Stimulated activated CD4-positive, alpha-beta T cell treated with anti-CD3 and anti-CD28 coated beads, Interleukin-12 subunit alpha, Interleukin-12 subunit beta, amount 100 ng/mL, for 48 hours (primary cell): Measurements from ENCODE around the gene REX1BD.
A peak's percentile ranks its signal among the peaks of the same experiment; 100 is the strongest.

ENCODE experiments used
- DNase-seq, 3 donors: peaks; one replicate each; pipeline ENCODE4 v3.0.0-alpha.2; 2020; ENCODE audit warnings: low read depth in 2 of 3, low spot score in 1 of 3

Gene REX1BD

GRCh38 chr19:18612772-18613588 is 24.4 kb downstream of the REX1BD start, which contains the start of gene TMEM59L:
TSS of gene TMEM59L (plus strand) at chr19:18612870. CDS start at chr19:18612959, 89 bp downstream.
- no peak for DNase-seq

DNA sequence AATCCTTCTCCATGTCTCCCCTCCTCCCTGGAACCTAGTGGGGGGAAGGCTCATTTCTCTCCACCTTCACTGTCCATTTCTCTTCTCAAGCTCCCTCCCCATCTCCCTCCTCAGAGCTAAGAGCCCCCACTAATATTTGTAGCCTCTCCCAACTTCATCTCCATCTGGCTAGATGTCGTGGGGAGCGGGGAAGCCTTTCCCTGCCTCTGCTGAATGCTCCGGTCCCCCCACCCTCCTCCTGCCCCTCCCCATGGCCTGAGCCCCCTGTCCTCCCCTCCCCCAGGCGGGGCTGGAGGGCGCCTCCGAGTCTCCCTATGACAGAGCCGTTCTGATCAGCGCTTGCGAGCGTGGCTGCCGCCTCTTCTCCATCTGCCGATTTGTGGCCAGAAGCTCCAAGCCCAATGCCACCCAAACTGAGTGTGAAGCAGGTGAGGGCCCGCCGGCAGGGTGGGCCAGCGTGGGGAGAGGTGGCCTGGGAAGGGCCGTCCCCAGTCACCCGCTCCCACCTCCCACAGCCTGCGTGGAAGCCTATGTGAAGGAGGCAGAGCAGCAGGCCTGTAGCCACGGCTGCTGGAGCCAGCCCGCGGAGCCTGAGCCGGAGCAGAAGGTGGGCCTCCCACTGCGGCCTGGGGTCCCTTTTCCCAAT is 25.1 kb downstream of the REX1BD start:
- no peak for DNase-seq

- DNase-seq: no peak
These were observed 27.4 kb downstream of the REX1BD start for GRCh38 chr19:18616023-18616422.

DNA sequence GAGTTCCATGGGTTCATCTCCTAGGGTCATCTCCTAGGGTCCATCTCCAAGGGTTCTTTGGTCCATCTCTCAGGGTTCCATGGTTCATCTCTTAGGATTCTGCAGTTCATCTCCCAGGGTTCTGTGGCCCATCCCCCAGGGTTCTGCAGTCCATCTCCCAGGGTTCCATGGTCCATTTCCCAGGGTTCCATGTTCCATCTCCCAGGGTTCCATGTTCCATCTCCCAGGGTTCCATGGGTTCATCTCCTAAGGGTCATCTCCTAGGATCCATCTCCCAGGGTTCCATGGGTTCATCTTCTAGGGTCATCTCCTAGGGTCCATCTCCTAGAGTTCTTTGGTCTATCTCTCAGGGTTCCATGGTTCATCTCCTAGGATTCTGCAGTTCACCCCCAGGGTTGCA is 29.0 kb downstream of the REX1BD start:
- no peak for DNase-seq

DNA sequence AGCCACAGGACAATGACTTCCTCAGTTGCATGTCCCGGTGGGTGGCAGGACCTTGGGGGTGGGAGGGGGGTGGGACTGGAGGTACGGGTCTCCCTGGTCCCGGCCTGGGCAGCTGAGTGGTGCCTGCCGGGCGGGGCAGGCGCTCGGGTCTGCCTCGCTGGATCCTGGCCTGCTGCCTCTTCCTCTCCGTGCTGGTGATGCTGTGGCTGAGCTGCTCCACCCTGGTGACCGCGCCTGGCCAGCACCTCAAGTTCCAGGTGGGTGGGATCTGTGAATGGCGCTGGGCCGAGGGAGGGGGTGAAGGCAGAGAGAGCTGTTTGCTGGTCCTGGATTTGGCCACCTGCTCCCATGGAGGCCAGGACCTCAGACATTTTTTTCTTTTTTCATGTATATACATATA is 29.6 kb downstream of the REX1BD start:
- DNase-seq: no peak

GRCh38 chr19:18620311-18620710 is 31.7 kb downstream of the REX1BD start:
- no peak for DNase-seq

- DNase-seq: no peak
These were observed 32.3 kb downstream of the REX1BD start for GRCh38 chr19:18620902-18621301.

- DNase-seq: no peak
These were observed 38.3 kb downstream of the REX1BD start for GRCh38 chr19:18626906-18627305.

GRCh38 chr19:18629166-18630088 is 40.8 kb downstream of the REX1BD start:
- DNase-seq: no peak

DNA sequence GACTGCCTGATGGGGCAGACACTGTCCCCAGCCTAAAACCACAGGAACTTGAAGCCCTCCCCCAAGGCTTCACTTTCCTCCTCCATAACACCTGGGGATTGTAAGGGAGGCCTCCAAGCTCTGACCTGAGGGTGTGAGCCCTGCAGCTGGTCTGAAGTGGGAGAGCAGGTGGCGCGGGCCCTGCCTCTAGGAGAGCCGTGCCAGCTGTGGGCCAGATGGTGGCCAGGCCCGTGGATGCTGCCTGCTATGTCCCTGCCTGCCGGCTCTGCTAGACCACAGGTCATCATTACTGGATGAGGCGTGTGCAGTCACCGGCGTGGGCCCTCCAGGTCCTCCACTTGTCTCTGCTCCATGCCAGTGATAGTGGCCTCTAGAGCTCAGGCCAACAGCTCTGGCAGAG is 44.7 kb downstream of the REX1BD start:
- no peak for DNase-seq

GRCh38 chr19:18634612-18635297 is 46.2 kb downstream of the REX1BD start:
- DNase-seq: no peak

GRCh38 chr19:18635831-18636182 is 47.2 kb downstream of the REX1BD start:
- DNase-seq: no peak

GRCh38 chr19:18636183-18636968 is 47.8 kb downstream of the REX1BD start:
- peak; percentile 99 to 100 (median 100) for DNase-seq

DNA sequence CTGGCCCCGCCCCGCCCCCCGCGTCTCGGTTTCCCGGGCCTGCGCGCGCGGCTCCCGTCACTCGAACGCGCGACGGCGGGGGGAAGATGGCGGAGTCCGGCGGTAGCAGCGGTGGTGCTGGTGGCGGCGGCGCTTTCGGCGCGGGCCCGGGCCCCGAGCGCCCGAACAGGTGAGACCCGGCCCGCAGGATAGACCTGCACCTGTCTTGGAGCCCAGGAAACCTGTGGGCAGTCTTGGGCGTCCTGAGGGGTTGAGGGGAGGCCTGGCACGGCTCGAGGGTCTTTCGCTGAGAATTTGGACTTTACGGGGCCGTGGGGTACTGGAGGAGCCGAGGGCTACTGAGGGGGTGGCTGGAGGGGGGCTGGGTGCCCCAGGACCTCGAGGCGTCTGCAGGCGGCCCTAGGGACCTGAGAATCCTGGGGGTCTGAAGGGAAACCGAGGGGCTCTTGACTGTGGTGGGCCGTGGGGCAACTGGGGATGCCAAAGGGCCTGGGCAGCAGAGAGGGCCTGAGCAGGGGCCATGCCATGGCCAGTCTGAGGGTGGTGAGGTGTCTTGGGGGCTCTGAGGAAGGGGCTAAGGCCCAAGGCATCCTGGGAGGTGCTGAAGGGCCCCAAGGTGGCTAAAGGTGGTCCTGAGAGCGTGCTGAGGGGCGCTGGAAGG is 48.5 kb downstream of the REX1BD start, which contains the start of gene KLHL26:
Gene KLHL26 (plus strand): TSS at position 60 of the 661 bp plus-strand sequence. CDS start 27 bp downstream, at position 87.
- DNase-seq: no peak

- no peak for DNase-seq
These were observed 49.4 kb downstream of the REX1BD start for GRCh38 chr19:18637673-18638630.

DNA sequence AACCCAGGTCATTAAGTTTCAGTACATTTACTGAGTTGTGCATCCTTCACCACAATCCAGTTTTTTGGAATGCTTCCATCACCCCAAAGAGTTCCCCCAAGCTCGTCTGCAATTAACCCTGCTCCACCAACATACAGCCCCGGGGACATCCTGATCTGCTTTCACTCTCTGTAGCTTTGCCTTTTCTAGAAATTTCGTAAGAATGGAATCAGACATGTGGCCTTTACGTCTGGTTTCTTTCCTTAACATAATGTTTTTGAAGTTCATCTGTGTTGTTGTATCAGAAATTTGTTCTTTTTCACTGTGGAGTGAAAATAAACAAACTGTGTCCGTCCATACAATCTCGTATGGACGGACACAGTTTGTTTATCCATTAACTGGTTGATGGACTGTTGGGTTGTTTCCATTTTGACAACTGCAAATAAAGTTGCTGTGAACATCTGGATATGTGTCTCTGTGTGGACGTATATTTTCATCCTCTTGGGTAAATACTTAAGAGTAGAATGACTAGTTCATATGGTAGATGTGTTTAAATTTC is 51.2 kb downstream of the REX1BD start:
- no peak for DNase-seq
